WI38 (cell line): ENCODE data around the gene NLGN2.

Experiments used
- H3K4me3 ChIP-seq: 2 replicates; pipeline ENCODE4 v1.5.1; 2011; ENCODE audit warnings: low read depth, mild to moderate bottlenecking, control low read depth, low read length
- TF ChIP-seq, protein P1 (sequence below): IDR thresholded peaks from 2 replicates; pipeline ENCODE4 v1.5.1; 2012; ENCODE audit warnings: low read depth, mild to moderate bottlenecking, control low read depth, low read length

NLGN2 gene

DNA sequence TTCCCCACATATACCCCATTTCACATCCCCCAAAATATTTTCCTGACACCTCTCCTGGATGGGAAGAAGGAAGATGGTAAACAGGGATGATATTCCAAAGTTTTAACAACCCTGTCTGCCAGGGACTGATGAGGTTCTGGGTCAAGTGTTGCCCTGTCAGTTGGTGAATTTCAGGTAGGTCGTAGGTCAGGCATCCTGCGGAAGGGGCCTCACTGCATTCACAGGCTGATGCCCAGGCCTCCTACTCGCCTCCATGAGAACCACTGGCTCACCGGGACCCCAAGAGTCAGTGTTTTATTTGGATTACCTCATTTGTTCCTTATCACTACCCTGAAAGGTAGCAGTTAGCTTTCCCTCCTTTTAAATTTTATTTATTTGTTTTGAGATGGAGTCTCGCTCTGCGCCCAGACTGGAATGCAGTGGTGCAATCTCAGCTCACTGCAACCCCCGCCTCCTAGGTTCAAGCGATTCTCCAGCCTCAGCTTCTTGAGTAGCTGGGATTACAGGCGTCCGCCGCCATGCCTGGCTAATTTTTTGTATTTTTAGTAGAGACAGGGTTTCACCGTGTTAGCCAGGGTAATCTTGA is 61.3 kb downstream of the NLGN2 start:
- TF ChIP-seq, protein P1, sequence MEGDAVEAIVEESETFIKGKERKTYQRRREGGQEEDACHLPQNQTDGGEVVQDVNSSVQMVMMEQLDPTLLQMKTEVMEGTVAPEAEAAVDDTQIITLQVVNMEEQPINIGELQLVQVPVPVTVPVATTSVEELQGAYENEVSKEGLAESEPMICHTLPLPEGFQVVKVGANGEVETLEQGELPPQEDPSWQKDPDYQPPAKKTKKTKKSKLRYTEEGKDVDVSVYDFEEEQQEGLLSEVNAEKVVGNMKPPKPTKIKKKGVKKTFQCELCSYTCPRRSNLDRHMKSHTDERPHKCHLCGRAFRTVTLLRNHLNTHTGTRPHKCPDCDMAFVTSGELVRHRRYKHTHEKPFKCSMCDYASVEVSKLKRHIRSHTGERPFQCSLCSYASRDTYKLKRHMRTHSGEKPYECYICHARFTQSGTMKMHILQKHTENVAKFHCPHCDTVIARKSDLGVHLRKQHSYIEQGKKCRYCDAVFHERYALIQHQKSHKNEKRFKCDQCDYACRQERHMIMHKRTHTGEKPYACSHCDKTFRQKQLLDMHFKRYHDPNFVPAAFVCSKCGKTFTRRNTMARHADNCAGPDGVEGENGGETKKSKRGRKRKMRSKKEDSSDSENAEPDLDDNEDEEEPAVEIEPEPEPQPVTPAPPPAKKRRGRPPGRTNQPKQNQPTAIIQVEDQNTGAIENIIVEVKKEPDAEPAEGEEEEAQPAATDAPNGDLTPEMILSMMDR, result no peak
- H3K4me3 ChIP-seq, result no peak overlapping the region
